ENCODE measurements around the gene THUMPD2.
"Not testable (repeated sequence)": the region's sequence is repeated elsewhere in the genome, so short reads cannot be mapped to it uniquely, and the experiment has no call there.

Gene THUMPD2, protein sequence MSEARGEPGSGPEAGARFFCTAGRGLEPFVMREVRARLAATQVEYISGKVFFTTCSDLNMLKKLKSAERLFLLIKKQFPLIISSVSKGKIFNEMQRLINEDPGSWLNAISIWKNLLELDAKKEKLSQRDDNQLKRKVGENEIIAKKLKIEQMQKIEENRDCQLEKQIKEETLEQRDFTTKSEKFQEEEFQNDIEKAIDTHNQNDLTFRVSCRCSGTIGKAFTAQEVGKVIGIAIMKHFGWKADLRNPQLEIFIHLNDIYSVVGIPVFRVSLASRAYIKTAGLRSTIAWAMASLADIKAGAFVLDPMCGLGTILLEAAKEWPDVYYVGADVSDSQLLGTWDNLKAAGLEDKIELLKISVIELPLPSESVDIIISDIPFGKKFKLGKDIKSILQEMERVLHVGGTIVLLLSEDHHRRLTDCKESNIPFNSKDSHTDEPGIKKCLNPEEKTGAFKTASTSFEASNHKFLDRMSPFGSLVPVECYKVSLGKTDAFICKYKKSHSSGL

DNA sequence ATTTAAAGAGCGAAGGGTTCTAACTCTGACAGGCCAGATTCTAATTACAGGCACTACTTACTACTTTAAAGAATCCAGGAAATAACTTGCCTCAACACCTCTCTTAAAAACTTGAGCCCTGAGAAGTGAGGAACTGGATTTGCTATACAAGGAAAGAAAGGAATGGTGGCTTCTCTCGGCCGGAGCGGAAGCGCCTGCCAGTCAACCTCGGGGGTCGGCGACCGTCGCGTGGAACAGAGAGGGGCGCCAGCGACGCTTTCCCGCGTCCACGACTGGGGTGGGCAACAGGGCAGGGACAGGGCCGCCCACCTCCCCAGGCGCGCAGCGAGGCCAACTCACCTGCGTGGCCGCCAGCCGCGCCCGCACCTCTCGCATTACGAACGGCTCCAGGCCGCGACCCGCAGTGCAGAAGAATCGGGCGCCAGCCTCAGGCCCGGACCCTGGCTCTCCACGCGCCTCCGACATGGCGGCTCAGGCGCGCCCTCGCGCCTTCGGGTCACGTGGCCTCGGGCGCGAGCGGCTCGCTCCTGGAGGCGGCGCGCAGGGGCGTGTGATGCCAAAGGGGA lies at the start of gene THUMPD2:
TSS of gene THUMPD2 (minus strand) at position 484 of the 566 bp plus-strand sequence. CDS start at position 465, 19 bp downstream.
- peak; percentile 89 for DNase-seq

DNA sequence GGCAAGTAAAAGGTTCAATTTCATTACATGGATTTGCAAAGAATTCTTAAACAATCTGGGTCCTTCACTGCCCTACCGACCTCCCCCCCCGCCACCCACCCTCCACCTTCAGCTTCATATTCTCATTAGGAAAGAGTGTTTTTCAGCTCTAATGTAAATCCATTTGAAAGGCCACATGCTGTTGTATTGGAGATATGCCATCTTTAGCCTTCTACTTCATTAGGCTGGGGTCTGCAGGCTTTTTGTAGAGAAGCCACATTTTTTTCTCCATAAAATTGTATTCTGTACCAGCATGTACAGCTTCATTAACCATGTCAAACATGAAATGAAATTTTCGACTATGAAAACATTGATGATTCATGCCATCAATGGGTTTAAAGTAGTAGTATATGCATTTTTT lies 42.8 kb upstream of the THUMPD2 start:
- peak; percentile 15 for DNase-seq

DNA sequence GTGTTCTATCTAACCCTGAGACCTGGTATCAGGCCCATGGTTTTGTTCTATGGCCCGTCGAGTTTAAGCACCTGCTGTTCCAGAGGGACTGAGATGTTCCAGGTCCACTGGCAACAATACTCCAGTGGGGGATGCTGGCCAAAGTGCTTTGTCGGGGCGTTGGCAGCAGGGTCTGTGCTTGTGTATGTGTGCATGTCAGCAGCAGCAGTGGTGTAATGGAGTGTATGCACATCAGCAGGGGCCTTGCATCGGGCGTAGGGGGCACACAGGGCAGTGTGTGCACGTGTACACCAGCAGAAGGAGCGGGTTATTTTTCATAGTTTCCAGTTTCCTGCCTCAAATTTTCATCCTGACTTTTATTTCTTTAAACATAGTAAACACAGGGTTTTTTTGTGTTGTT lies 37.8 kb upstream of the THUMPD2 start:
- DNase-seq, result no peak

DNA sequence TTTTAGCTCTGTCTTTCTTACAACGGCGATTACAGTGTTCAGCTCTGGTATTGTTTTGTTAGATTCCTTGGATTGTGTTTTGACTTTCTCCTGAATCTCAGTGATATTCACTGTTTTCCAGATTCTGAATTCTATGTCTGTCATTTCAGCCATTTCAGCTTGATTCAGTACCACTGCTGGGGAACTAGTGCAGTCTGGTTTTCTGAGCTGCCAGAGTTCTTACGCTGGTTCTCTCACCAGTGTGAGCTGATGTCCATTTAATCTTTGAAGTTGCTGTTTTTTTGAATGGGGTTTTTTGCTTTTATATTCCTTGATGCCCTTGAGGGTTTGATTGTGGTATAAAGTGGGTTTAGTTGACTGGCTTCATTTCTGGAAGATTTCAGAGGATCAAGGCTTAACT lies 37.4 kb upstream of the THUMPD2 start:
- DNase-seq, result no peak

DNA sequence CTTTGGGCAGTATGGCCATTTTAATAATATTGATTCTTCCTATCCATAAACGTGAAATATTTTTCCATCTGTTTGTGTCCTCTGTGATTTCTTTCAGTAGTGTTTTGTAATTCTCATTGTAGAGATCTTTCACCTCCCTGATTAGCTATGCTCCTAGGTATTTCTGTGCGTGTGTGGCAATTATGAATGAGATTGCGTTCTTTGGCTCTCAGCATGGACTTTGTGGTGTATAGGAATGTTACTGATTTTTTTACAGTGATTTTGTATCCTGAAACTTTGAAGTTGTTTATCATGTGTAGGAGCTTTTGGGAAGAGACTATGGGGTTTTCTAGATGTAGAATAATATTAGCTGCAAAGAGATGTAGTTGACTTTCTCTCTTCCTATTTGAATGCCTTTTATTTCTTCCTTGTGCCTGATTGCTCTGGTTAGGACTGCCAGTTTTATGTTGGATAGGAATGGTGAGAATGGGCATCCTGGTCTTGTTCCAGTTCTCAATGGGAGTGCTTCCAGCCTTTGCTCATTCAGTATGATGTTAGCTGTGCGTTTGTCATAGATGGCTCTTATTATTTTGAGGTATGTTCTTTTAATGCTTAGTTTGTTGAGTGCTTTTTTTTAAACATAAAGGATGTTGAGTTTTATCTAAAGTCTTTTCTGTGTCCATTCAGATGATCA lies 27.0 kb upstream of the THUMPD2 start:
- no peak for DNase-seq

DNA sequence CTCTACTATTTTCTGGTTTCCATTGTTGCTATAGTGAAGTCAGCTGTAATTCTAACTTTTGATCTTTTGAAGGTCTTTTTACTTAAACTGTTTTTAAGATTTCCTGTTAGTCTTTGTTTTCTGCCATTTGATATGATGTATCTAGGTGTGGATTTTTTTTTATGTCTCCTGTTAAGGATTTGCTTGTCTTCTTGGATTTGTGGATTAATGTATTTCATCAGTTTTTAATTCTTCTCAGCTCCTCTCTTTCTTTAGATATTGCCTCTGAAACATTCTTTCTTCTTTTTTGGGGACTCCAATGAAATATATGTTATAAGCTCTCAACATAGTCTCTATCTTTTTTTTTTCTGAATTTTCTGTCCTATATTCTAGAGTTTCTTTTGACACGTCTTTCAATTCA lies 24.8 kb upstream of the THUMPD2 start:
- DNase-seq, result no peak

DNA sequence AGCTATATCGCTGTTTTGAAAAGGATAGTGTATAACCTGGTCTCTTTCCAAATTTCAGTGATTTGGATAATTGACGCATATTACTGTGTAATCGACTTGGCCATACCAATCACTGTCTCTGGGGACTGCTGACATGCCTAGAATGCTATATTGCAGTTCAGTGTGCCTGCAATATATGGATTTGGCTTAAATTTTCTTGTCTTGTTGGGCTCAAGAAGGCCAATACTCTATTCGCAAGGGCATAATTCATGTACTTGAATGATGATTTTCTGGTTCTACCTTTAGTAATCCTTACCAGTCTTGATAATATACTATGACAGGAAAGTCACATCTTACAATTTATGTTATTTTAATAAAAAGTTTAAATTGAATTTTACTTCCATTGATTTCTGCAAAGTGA lies 21.7 kb upstream of the THUMPD2 start:
- no peak for DNase-seq

DNA sequence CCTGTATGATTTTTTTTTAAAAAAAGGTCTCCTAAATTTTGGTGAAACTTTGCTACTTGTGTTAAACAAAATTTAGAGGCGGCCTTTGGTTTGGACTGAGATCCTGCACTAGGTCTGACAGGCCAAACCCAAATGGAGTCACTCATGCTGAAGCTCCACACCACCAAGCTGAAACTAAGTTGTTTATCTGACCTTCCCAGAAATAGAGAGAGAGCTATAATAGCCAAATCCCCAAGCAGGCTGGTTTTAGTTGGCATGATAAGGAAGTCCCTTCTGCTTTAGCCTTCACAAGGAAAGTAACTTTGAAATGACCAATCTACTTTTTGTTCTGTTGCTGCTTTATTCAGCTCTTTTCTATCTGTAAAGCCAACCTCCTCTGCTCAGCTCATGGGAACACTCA lies 17.1 kb upstream of the THUMPD2 start:
- DNase-seq, result no peak

DNA sequence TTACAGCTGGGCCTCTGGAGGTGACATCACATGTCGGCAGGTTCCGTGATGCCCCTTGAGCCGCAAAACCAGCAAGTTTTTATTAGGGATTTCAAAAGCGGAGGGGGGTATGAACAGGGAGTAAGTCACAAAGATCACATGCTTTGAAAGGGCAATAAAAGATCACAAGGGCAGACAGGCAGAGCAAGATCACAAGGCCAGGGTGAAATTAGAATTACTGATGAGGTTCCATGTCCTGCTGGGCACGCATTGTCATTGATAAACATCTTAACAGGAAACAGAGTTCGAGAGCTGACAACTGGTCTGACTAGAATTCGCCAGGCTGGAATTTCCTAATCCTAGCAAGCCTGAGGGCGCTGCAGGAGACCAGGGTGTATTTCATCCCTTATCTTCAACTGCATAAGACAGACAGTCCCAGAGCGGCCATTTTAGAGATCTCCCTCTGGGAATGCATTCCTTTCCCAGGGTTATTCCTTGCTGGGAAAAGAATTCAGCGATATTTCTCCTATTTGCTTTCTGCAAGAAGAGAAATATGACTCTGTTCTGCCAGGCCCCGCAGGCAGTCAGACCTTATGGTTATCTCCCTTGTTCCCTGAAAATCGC lies 11.3 kb upstream of the THUMPD2 start:
- DNase-seq, result not testable (repeated sequence)

DNA sequence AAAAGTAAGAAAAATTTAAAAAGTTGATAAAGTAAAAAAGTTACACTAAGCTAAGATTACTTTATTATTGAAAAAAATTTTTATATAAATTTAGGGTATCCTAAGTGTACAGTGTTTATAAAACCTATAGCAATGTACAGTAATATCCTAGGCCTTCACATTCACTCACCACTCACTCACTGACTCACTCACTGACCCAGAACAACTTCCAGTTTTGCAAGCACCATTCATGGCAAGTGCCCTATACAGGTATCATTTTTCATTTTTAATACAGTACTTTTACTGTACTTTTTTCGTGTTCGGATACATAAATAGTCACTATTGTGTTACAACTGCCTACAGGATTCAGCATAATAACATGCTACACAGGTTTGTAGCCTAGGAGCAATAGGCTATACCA lies 8.9 kb upstream of the THUMPD2 start:
- peak; percentile 81 for DNase-seq

DNA sequence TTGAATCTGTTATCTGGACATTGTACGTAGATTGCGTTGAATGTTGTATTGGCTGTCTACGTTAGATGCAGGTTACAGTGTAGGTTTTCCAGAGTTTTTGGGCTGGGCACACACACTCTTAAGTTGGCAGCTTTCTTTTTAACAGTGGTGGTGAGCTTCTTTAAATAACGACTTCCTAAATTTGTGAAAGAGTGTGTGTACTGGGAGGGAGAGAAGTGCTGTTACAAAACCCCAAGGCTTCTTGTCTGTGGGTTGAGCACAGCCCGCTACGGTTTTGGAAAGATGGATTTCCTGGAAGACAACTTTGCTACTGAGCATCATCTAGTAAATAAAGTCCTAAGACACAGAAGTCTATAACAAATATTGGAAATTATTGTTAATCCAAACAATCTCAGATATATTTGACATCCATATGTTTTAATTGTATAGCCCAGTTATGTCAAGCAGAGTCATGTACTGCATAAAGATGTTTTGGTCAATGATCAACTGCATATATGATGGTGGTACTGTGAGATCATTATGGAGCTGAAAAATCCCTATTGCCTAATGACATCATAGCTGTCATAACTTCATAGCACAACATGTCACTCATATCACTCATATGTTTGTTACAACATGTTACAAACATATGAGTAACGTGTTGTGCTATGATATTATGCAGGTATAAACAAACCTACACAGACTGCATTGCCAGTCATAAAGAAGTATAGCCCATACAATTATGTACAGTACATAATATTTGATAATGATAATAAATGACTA lies 7.9 kb upstream of the THUMPD2 start:
- DNase-seq, result no peak

DNA sequence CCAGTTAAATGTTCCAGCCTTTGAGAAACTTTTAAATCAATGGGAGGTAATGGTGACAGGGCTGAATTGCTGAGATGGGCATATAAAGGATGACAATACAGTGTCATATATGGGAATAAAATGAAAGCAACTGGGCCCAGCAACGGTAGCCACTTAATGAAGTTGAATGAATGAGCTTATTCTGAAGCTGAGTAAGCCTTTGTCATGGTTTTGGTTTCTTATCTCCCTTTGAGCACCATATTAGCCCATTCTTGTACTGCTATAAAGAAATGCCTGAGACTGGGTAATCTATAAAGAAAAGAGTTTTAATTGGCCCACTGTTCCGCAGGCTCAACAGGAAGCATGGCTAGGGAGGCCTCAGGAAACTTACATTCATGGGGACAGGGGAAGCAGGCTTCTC lies 3.5 kb upstream of the THUMPD2 start:
- no peak for DNase-seq

DNA sequence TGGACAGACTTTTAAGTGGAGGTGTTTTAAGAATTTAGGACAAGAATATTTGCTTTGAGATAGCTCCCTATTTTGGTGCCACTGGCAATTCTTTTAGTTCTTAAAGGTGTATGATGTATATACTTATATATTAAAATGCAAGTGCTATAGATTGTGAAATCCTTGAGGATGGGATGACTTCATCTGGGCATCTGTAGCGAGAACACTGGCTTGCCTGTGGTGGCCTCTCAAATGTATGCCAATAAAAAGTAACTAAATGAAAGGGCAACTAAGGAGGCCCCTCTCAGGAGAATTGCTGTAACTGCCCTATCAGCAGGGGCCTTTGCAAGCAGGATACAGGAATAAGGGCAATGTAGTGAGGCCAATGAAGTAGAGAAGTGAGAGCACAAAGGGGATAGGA lies 2.6 kb upstream of the THUMPD2 start:
- peak; percentile 8 for DNase-seq

DNA sequence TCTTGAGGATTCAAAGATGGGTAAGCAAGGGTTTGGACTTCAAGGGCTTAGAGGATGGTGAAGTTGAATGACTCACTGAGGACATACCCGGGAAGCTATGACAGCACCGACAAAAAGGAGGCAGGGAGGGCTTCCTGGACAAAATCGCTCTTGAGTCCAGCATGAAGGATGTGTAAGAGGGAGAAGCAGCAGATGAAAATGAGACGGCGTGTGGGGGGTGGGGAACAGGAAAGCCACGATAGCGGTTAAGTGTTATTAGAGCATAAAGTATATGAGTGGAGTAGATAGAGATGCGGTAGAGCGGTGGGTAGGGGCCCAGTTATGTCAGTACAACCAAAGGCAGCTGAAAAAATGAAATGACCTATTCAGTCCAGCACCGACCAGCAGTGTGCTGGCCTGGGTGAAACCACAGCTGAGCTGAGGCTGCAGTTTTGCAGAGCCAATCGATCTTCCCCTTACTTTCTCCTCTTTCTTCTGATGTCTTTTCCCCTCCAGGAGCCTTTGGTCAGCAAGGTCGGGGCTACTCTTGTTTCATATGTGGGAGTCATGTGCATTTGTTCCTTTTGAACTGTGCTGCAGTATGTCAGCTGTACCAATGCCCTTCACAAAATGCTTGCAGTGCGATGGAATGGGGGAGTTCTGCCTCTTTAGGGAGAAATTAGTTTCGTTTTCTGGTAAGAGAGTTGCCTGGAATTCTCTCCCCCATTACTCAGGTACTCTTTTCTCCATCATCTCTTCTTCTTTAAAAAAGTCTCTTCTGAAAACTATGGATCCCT lies 2.0 kb upstream of the THUMPD2 start:
- no peak for DNase-seq

DNA sequence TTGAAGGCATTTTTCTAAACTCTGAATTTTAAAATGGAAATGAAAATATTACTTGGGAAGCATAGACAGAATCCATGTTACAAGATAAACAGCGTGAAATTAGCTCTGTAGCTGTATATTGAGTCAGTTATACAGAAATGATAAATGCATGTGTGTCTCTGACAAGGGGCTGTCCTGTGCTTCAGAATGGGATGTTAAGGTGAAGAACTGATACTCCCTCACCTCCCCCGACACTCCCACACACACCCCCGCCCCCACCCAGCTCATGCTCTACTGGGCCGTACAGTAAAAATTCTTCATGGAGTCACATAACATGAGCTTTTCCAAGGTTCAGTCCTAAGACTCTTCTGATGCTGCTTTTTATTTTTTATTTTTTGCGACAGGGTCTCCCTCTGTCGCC lies 869 bp upstream of the THUMPD2 start:
- no peak for DNase-seq

DNA sequence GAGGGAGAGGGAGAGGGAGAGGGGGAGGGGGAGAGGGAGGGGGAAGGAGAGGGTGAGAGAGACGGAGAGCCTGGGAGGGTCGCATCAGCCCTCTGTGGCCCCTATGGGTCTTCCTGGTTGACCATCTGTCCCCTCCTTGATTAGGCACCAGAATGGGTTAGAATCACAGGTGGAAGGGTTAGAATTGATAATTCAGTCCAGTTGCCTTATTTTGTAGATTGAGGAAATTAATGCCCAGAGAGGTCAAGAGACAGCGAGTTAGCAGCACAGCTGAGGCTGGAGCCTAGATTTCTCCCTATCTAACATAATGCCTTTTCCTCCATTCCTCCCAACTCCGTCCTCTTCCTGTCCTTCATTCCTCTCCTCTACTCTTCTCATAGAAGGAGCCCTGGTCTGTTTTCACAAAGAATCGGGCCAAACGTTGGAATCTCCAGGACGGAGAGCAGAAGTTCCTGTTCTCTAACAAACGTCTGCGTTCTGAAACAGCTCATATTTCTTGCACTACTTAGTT lies 338 bp upstream of the THUMPD2 start:
- DNase-seq, result no peak

DNA sequence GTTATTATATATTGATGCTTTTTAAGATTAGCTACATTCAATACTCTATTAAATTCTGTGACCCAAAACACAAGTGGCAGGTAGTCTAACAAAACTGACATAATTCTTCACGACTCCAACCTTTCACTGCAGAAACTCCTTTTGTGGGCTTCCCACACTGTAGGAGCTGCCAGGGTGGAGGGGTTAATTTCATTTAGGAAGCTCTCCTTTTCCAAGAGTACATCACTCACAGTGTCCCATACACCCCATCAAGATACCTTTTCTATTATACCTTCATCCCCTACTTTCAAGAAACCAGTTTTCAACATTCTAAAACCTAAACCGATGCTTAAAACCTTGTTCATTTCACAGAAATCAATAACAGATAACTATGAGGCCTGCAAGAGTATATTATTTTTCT lies 825 bp downstream of the THUMPD2 start:
- peak; percentile 33 for DNase-seq

DNA sequence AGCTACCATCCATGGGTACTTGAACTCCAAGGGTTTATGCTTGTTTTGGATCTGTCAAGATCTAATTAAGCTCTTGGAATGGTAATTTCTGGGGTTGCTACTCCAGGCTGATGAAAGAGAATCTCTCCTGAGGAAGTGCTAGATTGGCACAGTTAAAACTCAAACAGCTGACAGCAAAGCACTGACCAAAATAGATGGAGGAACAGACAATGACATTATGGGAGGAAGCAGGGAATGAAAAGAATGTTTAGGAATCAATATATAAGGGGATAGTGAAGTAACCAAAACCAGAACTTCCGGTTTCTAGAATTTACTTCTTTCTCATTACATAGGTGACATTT lies 6.3 kb downstream of the THUMPD2 start:
- no peak for DNase-seq

DNA sequence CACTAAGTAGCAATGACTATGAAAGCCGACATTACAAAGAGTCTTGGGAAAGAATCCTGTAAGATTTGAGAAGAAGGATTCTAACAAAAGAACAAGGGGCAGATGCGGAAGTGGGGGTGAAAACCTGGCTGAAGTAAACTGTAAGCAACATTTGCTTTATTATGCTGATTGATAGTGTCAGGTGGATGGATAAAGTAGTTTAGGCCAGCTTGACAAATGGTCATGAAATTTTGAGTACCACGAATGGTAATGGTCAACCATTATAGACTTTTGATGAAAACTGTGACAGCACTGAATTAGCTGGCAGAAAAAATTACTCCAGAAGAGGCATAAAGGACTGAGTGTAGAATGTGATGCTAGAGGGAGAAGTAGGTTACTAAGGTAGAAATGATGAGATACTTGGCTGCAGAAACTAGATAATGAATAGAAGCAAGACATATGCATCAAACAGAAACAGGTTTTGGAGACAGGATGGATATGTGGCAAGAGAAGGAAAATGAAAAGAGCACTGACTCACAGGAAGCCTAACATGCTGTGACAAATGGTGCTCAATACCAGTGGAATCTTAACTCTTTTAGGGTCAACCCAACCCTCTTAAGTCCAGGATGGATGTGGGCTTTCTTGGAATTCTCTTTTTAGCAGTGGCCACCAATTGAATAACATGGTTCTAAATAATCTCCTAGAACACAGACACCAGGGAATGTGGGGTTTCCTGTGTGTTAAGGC lies 6.8 kb downstream of the THUMPD2 start:
- no peak for DNase-seq

DNA sequence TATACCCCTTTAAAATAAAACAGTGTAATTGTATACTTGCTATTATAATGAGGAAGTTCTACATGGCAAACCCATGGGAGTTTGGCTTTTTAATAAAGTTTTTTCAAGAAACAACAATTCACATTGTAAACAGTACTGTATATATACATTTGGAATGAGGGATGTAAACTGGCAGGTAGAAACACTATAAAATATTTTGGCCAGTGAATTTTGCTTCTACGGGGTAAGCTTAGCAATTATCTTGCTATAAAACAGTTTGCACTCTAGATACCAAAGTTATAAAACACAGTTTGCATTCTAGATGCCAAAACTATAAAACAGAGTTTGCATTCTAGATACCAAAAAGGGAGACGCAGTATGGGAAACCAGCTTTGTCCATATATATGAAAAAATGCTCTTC lies 16.6 kb downstream of the THUMPD2 start:
- no peak for DNase-seq

DNA sequence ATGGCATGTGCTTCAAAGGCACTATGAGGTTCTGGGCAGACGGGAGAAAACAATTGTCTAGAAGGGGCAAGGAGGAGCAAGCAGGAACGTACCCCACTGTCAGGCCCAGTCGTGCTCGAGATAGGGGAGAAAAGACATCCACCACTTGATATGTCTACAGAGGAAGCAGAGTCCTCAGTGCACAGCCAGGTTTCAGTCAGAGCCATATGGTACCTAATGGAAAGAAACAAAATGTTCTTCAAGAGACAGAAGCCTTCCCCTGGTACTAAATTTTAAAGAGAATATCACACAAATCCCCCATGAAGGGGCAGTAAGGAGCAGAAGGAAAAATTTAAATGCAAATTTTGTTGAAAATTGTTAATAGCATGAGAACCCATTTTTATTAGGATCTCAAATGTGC lies 21.9 kb downstream of the THUMPD2 start:
- no peak for DNase-seq
